NCI-H2107 (cell line): ENCODE data around the gene DCDC2C.

ENCODE experiments used
- DNase-seq: peaks from one replicate; lab custom pipeline; 2025; lab: John Stamatoyannopoulos, UW

DCDC2C gene

GRCh38 chr2:3747032-3747654 lies 43.8 kb downstream of the DCDC2C start:
- no peak for DNase-seq

GRCh38 chr2:3747826-3748225 lies 44.5 kb downstream of the DCDC2C start:
- no peak for DNase-seq

GRCh38 chr2:3749201-3749600 lies 45.8 kb downstream of the DCDC2C start:
- no peak for DNase-seq

- no peak for DNase-seq
Measured at GRCh38 chr2:3751251-3751650, 47.9 kb downstream of the DCDC2C start.

GRCh38 chr2:3751806-3752205 lies 48.4 kb downstream of the DCDC2C start:
- no peak for DNase-seq

- DNase-seq: no peak
Measured at GRCh38 chr2:3752376-3752775, 49.0 kb downstream of the DCDC2C start.

- no peak for DNase-seq
Measured at GRCh38 chr2:3753561-3753960, 50.2 kb downstream of the DCDC2C start.

- DNase-seq: no peak
Measured at GRCh38 chr2:3754280-3754679, 50.9 kb downstream of the DCDC2C start.

GRCh38 chr2:3754795-3755194 lies 51.4 kb downstream of the DCDC2C start:
- DNase-seq: no peak

GRCh38 chr2:3755277-3755676 lies 51.9 kb downstream of the DCDC2C start:
- no peak for DNase-seq

GRCh38 chr2:3756306-3756705 lies 52.9 kb downstream of the DCDC2C start:
- peak; percentile 29 for DNase-seq

GRCh38 chr2:3758906-3759305 lies 55.5 kb downstream of the DCDC2C start:
- DNase-seq: no peak

- DNase-seq: no peak
Measured at GRCh38 chr2:3759331-3759730, 56.0 kb downstream of the DCDC2C start.

- DNase-seq: no peak
Measured at GRCh38 chr2:3759761-3760160, 56.4 kb downstream of the DCDC2C start.

GRCh38 chr2:3761272-3761671 lies 57.9 kb downstream of the DCDC2C start:
- no peak for DNase-seq

GRCh38 chr2:3762771-3763447 lies 59.5 kb downstream of the DCDC2C start:
- DNase-seq: no peak

- DNase-seq: no peak
Measured at GRCh38 chr2:3766824-3767223, 63.4 kb downstream of the DCDC2C start.

GRCh38 chr2:3768960-3769765 lies 65.8 kb downstream of the DCDC2C start:
- no peak for DNase-seq

GRCh38 chr2:3769766-3770165 lies 66.4 kb downstream of the DCDC2C start:
- DNase-seq: no peak

GRCh38 chr2:3770724-3771415 lies 67.5 kb downstream of the DCDC2C start:
- no peak for DNase-seq

GRCh38 chr2:3771576-3771975 lies 68.2 kb downstream of the DCDC2C start:
- DNase-seq: no peak

- DNase-seq: no peak
Measured at GRCh38 chr2:3774336-3774735, 71.0 kb downstream of the DCDC2C start.

- DNase-seq: no peak
Measured at GRCh38 chr2:3776311-3776710, 72.9 kb downstream of the DCDC2C start.
